Esophagus squamous epithelium (tissue), 4 donors: Measurements from ENCODE around the gene CREB5.

ENCODE experiments used
- POLR2A ChIP-seq, 4 donors: fragments of 450-650 bp; IDR thresholded peaks; one replicate each; pipeline ENCODE4 v1.6.1; 2017; ENCODE audit warnings: antibody characterized with exemption in 4 of 4, mild to moderate bottlenecking in 4 of 4, moderate library complexity in 3 of 4
- TF ChIP-seq, protein P1 (sequence below), 6 experiments: fragments of 450-650 bp in 4 of 6; fragments of 200-600 bp in 2 of 6; sonication (generic) in 2 of 6; IDR thresholded peaks; one replicate each; pipeline ENCODE4 v1.5.1; 2016 to 2019; ENCODE audit warnings: antibody characterized with exemption in 6 of 6, mild to moderate bottlenecking in 4 of 6, moderate library complexity in 4 of 6

GRCh38 chr7:28708033-28708951 is 296.0 kb downstream of the CREB5 start:
- TF ChIP-seq, protein P1, sequence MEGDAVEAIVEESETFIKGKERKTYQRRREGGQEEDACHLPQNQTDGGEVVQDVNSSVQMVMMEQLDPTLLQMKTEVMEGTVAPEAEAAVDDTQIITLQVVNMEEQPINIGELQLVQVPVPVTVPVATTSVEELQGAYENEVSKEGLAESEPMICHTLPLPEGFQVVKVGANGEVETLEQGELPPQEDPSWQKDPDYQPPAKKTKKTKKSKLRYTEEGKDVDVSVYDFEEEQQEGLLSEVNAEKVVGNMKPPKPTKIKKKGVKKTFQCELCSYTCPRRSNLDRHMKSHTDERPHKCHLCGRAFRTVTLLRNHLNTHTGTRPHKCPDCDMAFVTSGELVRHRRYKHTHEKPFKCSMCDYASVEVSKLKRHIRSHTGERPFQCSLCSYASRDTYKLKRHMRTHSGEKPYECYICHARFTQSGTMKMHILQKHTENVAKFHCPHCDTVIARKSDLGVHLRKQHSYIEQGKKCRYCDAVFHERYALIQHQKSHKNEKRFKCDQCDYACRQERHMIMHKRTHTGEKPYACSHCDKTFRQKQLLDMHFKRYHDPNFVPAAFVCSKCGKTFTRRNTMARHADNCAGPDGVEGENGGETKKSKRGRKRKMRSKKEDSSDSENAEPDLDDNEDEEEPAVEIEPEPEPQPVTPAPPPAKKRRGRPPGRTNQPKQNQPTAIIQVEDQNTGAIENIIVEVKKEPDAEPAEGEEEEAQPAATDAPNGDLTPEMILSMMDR (IDR thresholded peaks at IDR 0.05), result no peak
- no peak for TF ChIP-seq POLR2A (IDR thresholded peaks at IDR 0.05)
